Muscle layer of colon (tissue), 2 donors: Measurements from ENCODE around the gene PPP1R37.

ENCODE experiments used
- H3K27ac ChIP-seq: one replicate; pipeline ENCODE4 v1.7.0; 2013; ENCODE audit warnings: low read depth, mild to moderate bottlenecking, low read length, moderate library complexity
- H3K27me3 ChIP-seq, 2 donors: one replicate each; pipeline ENCODE4 v1.7.0; 2013; ENCODE audit warnings: low read length in 2 of 2, mild to moderate bottlenecking in 2 of 2; ENCODE audit not compliant: insufficient read depth in 2 of 2, control insufficient read depth in 1 of 2
- H3K36me3 ChIP-seq: one replicate; pipeline ENCODE4 v1.7.0; 2013; ENCODE audit warnings: mild to moderate bottlenecking, low read length; ENCODE audit not compliant: insufficient read depth
- H3K4me1 ChIP-seq: one replicate; pipeline ENCODE4 v1.7.0; 2013; ENCODE audit warnings: mild to moderate bottlenecking, low read length; ENCODE audit not compliant: insufficient read depth
- H3K4me3 ChIP-seq, 2 donors: one replicate each; pipeline ENCODE4 v1.7.0; 2013; ENCODE audit warnings: low read length in 2 of 2, low read depth in 1 of 2, mild to moderate bottlenecking in 1 of 2, moderate library complexity in 1 of 2
- H3K9ac ChIP-seq: one replicate; pipeline ENCODE4 v1.7.0; 2013; ENCODE audit warnings: low read length
- H3K9me3 ChIP-seq: one replicate; pipeline ENCODE4 v1.7.0; 2013; ENCODE audit warnings: mild to moderate bottlenecking, low read length
- donor health status: abdominal sarcoma.
- donor health status: Adenocarcinoma of cecum.

The PPP1R37 gene, protein sequence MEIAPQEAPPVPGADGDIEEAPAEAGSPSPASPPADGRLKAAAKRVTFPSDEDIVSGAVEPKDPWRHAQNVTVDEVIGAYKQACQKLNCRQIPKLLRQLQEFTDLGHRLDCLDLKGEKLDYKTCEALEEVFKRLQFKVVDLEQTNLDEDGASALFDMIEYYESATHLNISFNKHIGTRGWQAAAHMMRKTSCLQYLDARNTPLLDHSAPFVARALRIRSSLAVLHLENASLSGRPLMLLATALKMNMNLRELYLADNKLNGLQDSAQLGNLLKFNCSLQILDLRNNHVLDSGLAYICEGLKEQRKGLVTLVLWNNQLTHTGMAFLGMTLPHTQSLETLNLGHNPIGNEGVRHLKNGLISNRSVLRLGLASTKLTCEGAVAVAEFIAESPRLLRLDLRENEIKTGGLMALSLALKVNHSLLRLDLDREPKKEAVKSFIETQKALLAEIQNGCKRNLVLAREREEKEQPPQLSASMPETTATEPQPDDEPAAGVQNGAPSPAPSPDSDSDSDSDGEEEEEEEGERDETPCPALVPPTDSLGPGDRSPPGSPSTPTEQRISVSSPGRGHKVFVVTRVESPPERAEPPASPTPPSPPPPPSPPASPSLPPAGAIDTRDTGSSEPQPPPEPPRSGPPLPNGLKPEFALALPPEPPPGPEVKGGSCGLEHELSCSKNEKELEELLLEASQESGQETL

GRCh38 chr19:45092747-45093678 lies at the start of gene PPP1R37:
TSS of gene PPP1R37 (plus strand) at chr19:45093179. CDS start at chr19:45093326, 147 bp downstream.
- H3K4me1 ChIP-seq, result peaks cover 50% of the 10 kb centered on the region
- H3K27ac ChIP-seq, result peak within 1 kb of the TSS; percentile 87
- peak within 1 kb of the TSS; percentile 89 to 90 for H3K4me3 ChIP-seq
- H3K36me3 ChIP-seq, result no peaks in the 10 kb centered on the region
- peak within 1 kb of the TSS; percentile 97 for H3K9ac ChIP-seq
- no peaks in the 10 kb centered on the region for H3K27me3 ChIP-seq
- H3K9me3 ChIP-seq, result no peaks in the 10 kb centered on the region

DNA sequence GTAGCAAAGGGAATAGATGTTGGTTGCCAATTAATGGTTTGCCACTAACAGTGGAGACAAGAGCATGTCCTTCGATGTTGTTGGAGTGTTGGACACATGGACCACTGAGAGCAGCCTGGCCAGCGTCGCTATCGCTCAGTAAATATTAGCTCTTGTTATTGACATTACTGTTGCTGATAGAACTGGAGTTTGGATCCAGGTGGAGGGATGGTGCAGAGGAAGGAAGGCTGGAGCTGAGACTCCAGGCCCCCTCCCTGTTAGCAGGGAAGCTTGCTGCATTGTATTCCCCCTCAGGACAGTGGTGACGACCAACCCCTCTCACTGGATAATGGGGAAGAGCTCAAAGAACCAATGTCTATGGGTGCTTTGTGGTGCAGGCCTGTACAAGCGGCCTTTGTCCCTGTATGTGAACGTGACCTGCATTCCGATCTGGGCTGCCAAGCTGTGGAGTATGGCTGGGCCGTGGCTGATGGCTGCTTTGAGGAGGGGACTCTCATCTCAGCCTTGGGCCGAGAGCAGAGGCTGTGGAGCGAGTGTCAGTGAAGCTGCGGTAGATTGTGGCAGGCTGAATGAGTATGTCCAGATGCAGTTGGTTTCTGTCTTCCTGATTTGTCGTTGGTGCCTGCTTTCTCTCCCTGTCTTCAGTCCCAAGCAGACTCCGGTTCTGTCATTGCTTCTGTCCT lies 47.2 kb upstream of the PPP1R37 start:
- Histone ChIP-seq H3K4me1 (peaks cover 22% of the 10 kb centered on the region), H3K36me3 (peaks cover 29% of the 10 kb centered on the region), H3K9ac (no peak overlapping the region)

GRCh38 chr19:45046355-45046754 lies 46.6 kb upstream of the PPP1R37 start:
- Histone ChIP-seq H3K9ac (no peak overlapping the region), H3K4me1 (peaks cover 18% of the 10 kb centered on the region), H3K4me3 (no peak overlapping the region), H3K9me3 (no peaks in the 10 kb centered on the region), H3K27ac (no peak overlapping the region), H3K27me3 (no peaks in the 10 kb centered on the region), H3K36me3 (peaks cover 26% of the 10 kb centered on the region)

More for the DNA sequence above, 47.2 kb upstream of the PPP1R37 start:
- Histone ChIP-seq H3K4me3 (no peak overlapping the region), H3K9me3 (no peaks in the 10 kb centered on the region), H3K27ac (no peak overlapping the region), H3K27me3 (no peaks in the 10 kb centered on the region)

GRCh38 chr19:45047188-45047797 lies 45.7 kb upstream of the PPP1R37 start:
- Histone ChIP-seq H3K27me3 (no peaks in the 10 kb centered on the region), H3K9ac (no peak overlapping the region), H3K27ac (no peak overlapping the region), H3K4me3 (no peak overlapping the region), H3K4me1 (peaks cover 14% of the 10 kb centered on the region), H3K36me3 (peaks cover 23% of the 10 kb centered on the region), H3K9me3 (no peaks in the 10 kb centered on the region)

DNA sequence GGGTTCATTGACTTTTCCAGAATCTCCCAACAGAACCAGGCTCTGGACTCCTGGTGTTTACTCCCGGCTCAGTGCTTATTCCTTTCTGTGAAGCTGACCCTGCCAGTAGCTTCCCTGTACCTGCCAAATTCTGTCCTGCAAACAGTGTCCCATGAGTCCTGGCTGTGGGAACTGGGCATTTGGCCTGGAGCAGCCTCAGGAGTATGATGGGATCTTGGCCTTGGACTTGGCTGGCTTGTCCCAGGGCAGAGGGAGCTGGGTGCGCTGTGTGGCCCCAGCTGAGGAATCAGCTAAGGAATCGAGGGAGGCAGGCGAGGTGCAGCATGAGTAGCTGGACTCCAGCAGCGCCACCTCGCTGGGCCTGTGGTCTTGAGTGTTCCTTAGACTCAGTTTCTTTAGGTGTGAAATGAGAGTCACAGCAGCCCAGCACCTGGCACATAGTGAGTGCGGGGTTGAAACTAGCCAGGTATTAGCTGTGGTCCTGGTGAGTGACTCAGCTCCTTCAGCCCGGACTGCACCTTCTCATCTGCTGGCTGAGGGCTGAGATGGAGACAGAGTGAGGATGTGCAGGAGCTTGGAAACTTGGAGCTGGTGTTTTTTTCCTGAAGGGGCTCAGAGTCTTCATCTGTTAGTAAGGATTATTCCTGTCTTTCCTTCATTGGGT lies 43.8 kb upstream of the PPP1R37 start:
- Histone ChIP-seq H3K4me1 (peaks cover 14% of the 10 kb centered on the region), H3K9me3 (no peaks in the 10 kb centered on the region), H3K27ac (no peak overlapping the region), H3K9ac (no peak overlapping the region), H3K4me3 (no peak overlapping the region), H3K27me3 (no peaks in the 10 kb centered on the region), H3K36me3 (peaks cover 35% of the 10 kb centered on the region)

DNA sequence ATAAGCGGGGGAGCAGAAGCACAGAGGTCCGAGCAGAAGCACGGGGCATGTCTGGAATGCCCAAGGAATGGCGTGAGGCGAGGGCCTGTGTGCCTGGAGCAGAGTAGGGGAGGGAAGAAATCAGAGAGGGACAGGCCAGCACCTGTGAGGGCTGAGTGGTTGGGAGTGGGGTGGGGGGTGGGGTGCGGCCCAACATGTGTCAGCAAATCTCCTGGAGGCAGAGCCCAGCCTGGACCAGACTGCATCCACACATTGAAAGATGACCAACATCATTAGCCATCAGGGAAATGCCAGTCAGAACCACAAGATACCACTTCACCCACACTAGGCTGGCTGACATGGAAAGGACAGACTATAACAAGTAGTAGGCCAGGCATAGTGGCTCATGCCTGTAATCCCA lies 42.9 kb upstream of the PPP1R37 start:
- Histone ChIP-seq H3K27me3 (no peaks in the 10 kb centered on the region), H3K4me1 (peaks cover 14% of the 10 kb centered on the region), H3K27ac (no peak overlapping the region), H3K36me3 (peaks cover 36% of the 10 kb centered on the region), H3K9me3 (no peaks in the 10 kb centered on the region), H3K9ac (no peak overlapping the region), H3K4me3 (no peak overlapping the region)

- no peaks in the 10 kb centered on the region for H3K27me3 ChIP-seq
- no peaks in the 10 kb centered on the region for H3K9me3 ChIP-seq
- H3K27ac ChIP-seq, result no peak overlapping the region
- H3K36me3 ChIP-seq, result peaks cover 41% of the 10 kb centered on the region
- H3K4me3 ChIP-seq, result no peak overlapping the region
- H3K9ac ChIP-seq, result no peak overlapping the region
- peaks cover 14% of the 10 kb centered on the region for H3K4me1 ChIP-seq
Observed at GRCh38 chr19:45051929-45052579, 40.9 kb upstream of the PPP1R37 start.

DNA sequence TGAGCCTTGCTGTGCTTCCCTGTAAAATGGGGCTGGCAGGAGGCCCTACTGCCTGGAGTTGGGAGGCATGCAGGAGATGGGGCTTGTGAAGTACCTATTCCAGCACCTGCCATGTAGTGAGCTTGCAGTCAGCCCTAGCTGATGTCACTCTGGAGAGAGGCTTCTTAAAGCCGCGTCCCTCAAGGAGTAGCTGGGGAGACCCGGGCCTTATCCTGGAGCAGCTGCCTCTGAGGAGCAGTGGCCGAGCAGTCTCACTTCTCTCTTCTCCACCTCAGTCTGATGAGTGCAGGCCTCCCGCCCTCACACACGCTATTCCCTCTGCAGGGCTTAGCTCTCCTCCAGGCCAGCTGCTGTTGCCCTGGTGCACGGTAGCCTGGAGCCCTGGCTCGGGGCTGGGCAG lies 36.1 kb upstream of the PPP1R37 start:
- H3K27me3 ChIP-seq, result no peaks in the 10 kb centered on the region
- H3K36me3 ChIP-seq, result peaks cover 86% of the 10 kb centered on the region
- no peak overlapping the region for H3K27ac ChIP-seq
- no peaks in the 10 kb centered on the region for H3K9me3 ChIP-seq
- H3K4me3 ChIP-seq, result no peak overlapping the region
- no peaks in the 10 kb centered on the region for H3K4me1 ChIP-seq
- no peak overlapping the region for H3K9ac ChIP-seq

DNA sequence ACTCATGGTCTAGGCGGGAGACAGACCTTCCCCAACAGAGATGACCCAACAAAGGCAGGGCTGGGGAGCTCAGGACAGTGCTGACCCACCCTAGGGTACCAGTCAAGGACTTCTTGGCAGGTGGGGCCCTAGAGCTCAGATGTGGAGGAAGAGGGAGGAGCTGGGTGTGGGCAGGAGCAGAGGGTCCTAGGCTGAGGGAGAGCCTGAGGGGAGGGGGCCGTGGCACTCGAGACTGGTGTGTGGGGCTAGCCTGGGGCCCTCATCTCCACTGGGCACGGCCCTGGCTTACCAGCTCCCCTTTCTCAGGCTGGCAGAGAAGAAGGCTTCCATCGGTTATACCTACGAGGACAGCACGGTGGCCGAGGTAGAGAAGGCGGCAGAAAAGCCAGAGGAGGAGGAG lies 35.5 kb upstream of the PPP1R37 start:
- H3K9me3 ChIP-seq, result no peaks in the 10 kb centered on the region
- H3K9ac ChIP-seq, result no peak overlapping the region
- no peak overlapping the region for H3K27ac ChIP-seq

More for the DNA sequence above, 35.5 kb upstream of the PPP1R37 start:
- Histone ChIP-seq H3K36me3 (peaks cover 84% of the 10 kb centered on the region), H3K27me3 (no peaks in the 10 kb centered on the region), H3K4me1 (no peaks in the 10 kb centered on the region), H3K4me3 (no peak overlapping the region)
